GM19324 (cell line): Measurements from ENCODE around the gene CACNA2D1.

Source experiments
- ATAC-seq: cut with Tn5 transposase; IDR thresholded peaks from one replicate; pipeline ENCODE4 v1.9.1; 2021; ENCODE audit warnings: mild to moderate bottlenecking, moderate library complexity; ENCODE audit not compliant: unreplicated experiment, low FRiP score

CACNA2D1 gene

DNA sequence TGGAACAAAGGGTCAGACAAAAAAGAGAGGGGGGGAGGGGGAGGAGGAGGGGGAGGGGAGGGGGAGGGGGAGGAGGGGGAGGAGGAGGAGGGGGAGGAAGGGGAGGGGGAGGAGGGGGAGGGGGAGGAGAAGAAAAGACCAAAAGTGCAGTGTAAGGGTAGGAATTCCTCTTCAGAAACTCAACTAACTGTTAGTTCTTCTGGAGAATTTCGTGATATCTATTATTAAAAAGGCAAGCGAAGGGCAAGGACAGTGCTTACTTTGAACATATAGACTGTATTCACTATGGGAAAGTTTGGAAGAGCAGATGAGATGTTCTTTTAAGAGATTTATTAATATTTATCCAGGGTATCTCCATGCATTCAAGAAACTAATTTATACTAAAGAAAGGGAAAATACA lies 258.1 kb downstream of the CACNA2D1 start:
- ATAC-seq, result no peak

DNA sequence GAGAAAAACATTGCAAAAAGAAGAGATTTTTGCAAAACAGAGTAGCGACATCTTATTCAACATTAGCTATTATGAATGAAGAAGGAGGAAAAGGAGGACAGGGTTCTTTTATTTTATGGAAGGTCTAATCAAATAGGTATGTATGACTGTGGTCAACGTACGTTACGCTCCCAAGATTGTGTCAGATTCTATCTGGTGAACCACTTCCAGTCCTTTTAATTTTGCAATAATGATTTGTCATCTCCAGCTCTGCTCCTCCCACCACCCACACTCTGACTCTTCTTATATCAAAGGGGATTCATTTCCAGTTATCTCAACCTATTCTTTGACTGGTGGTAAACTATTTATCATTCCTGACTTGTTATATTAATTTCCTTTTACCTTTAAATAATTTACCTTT lies 259.9 kb downstream of the CACNA2D1 start:
- no peak for ATAC-seq

- no peak for ATAC-seq
Measured at GRCh38 chr7:82179311-82179710, 264.3 kb downstream of the CACNA2D1 start.

DNA sequence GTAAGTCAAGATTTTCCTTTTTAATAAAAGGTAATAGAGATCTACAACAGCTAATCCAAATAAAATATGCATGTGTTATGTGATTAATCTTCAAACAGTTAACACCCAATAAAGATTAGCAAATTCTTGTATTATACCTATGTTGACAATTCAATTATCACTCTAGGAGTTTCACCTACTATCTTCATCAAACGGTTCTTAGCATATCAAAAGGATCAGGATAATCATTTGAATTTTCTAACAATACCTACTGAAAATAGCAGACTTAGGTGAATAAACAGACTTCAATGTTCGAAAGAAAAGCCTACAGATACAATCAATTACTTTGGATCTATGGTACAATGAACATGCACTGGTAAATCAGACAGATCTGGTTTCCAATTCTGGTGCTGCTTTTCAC lies 268.3 kb downstream of the CACNA2D1 start:
- ATAC-seq, result no peak

- ATAC-seq, result no peak
Measured at GRCh38 chr7:82173400-82174021, 270.1 kb downstream of the CACNA2D1 start.

- ATAC-seq, result no peak
Measured at GRCh38 chr7:82172881-82173280, 270.7 kb downstream of the CACNA2D1 start.

- no peak for ATAC-seq
Measured at GRCh38 chr7:82172017-82172416, 271.6 kb downstream of the CACNA2D1 start.

- ATAC-seq, result no peak
Measured at GRCh38 chr7:82167558-82168314, 275.8 kb downstream of the CACNA2D1 start.

DNA sequence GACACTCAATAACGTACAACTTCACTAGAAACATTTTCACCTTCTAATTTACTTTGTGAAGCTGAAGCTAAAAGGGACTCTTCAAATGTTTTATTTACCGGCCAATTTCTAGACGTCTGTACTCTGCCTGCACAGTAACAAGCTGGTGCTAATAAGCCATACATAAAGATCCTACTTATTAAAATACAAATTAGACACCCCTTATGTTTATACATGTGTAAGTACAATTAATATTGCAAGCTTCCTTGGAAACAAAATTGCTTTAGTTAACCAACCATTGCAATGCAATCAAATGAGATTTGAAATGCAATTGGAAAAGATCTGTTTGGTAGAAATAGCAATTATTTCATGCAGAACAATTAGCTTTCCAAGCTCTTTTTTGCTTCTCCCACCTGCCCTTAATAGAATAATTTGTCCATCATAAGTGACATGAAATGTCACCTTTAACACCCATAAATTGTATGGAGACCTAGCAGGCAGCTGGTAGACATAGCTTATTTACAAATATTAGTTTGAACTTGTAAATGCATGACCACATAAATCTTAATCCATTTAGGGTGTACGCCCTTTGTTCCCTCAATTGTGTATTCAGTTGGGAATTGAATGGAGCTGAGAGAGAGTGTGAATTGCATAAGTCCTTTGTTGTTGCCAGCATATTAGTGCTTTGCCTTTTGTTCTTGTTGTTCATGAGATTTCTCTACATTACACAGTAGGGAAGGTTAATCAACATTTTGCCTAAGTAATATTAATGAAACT lies 277.1 kb downstream of the CACNA2D1 start:
- no peak for ATAC-seq

DNA sequence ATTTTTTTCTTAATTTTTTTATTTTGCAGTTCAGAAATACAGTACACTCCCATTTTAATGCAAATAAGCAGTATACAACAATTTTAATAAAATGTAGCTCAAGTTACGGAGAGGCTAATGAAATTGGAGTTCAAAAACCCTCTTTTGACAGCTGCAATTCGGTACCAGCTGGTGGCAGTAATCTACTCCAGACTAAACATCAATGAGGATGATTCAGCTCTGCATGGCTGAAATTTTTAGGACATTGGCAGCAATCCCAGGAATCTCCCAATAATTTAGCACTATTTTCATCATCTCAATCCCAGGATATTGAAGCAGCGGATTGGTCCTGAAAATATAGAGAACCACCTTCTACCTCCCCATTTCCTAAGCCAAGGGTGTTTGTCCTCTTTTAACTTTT lies 278.8 kb downstream of the CACNA2D1 start:
- ATAC-seq, result no peak

GRCh38 chr7:82164410-82164809 lies 279.2 kb downstream of the CACNA2D1 start:
- ATAC-seq, result no peak

GRCh38 chr7:82163586-82163985 lies 280.0 kb downstream of the CACNA2D1 start:
- no peak for ATAC-seq

- no peak for ATAC-seq
Measured at GRCh38 chr7:82162289-82162688, 281.3 kb downstream of the CACNA2D1 start.

DNA sequence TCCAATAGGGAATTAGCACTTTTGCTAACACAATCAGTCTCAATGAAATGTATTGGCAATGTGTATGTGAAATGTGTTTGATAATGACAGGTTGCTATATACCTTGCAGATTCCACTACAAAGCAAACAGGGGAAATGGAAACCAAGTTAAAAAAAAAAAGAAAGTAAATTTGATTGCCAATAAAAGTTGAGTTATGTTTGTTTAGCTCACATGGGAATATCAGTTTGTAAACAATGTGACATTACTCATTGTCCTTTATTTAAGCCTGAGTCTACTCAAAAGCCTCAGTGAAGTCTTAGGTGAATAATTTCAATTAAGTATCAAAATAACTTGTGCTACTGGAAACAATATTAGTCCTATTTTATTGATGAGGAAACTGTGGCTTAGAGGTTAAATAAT lies 285.2 kb downstream of the CACNA2D1 start:
- no peak for ATAC-seq

DNA sequence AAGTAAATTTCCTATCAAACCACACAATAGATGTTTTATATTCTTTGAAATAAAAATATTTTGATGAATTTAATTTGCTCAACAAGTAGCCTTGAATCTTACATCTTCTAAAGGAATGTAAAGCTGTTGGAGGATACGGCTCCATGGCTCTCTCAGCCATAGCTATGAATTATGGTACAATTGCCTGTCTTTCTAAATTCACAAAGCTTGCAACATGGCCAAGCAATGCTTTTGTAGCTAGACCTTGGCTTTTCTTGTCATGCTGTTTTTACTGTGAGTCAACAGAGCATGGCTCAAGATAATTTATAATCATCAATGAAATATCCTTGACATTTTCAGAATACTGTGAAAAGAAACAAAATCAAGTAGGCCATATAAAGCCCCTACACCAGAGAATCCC lies 286.7 kb downstream of the CACNA2D1 start:
- ATAC-seq, result no peak

DNA sequence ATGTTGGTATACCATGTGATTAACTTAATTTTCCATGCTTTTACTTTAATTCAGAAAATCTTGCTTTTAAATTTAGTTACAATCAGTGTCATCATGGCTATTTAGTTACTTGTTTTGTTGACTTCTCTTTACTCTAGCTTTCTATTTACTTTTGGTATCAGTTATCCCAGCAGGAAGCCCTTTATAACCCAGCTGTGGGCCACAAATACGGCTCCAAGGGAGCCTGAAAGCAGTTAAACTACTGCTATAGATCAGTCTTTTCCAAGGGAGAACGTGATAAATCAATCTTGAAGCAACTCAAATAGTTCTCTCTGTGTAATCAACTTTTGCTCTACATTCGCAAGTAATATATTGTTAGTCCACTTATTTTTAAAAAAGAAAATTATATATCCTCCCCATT lies 287.4 kb downstream of the CACNA2D1 start:
- ATAC-seq, result no peak

GRCh38 chr7:82154728-82155127 lies 288.8 kb downstream of the CACNA2D1 start:
- no peak for ATAC-seq

DNA sequence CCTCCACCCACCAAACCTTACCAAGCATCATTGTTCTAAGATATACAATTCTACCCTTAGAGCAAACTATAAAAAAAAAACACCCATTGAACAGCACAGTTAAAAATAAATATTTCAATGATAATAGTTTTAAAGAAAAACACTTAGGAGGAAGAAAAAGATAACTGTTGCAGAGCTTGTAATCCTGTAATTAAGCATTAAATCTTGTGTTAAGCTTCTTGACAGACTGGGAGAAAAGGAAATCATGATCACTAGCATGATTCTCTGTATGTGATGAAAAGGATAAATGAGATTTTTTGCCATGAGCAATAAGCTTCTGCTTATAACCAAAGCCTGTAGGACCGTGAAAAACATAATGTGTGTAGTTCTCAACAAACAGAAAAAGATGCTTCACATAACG lies 289.8 kb downstream of the CACNA2D1 start:
- ATAC-seq, result no peak

DNA sequence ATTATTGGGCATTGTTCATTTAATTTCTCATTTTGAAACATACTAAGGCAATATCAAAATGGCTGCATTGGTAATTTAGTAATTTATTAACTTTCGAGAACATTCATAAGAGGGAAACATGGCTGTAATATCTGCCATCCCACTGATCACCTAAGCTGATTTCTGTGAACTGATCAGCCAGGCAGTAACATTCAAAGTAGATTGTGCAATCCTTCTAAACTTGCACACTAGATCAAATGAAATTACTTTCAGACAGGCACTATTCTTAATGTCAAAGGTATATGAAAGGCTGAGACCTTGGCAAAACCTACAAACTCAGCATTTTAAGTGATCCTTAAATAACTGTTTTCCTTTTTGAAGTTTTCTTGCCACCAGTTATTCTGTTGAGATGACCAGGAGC lies 290.7 kb downstream of the CACNA2D1 start:
- no peak for ATAC-seq

GRCh38 chr7:82146491-82146890 lies 297.1 kb downstream of the CACNA2D1 start:
- no peak for ATAC-seq

DNA sequence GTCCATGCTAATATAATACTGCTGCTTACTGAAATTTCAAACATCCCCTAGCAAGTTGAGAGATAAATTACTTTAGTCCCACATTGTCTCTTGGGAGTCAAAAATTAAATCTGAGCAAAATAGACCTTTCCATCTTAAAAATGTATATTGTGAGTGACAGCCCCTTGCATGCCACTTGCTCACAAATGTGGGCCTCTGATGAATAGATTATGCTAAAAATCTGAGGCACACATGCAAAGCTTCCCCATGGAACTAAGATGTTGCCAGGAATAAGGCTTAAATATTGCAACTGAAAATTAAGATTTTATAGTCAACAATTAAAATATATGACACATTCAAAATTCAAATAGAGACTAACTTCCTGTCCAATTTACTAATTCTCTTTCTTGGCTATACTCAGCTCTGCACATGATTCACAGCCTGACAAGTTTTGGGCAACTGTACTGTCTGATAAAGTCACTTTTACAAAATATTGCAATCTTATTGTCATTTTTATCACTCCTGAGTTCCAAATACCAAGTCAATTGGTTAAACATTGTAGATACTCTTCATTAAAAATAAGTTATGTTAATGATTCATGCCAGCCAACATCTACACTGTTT lies 301.2 kb downstream of the CACNA2D1 start:
- ATAC-seq, result no peak
